Measurements from ENCODE around the gene FOXR1. TPM values are rescaled to one million over a fixed set of nuclear protein-coding genes. Genes with fewer than 3 reads are reported as not detected.
A peak's percentile ranks its signal among the peaks of the same experiment; 100 is the strongest.

Gene FOXR1
- total RNA-seq, 2 experiments from 2014 or later = not detected

DNA sequence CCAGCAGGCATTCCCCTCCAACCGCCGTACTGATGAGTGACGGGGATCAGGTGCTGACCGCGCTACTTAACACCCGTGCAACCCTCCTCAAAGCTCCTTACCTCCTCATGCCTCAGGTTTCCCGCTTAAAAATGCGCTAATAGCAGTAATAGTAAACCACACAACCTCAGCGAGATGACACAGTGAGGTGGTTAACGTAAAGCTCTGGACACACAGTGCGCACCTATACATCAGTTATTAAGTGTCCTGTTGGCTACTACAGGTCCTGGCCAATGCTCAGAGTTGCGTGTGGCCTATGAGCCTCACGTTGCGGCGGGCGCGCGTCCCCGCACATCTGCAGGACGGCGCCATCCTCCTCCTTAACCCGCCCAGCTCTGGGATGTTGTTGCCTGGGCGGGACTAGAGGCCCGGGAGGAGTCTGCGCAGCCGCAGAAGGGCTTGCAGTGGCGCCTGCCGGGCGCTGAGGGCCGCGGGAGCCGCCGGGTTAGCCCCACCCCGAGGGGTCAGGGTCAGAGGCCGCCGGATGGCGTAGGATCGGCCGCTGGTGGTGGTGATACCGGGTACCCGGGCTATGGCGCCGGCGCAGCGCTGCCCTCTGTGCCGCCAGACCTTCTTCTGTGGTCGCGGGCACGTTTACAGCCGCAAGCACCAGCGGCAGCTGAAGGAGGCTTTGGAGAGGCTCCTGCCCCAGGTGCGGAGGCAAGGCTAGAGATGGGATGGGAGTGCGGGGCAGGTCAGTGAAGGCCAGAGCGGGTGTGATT, 26.2 kb downstream of the FOXR1 start, which contains the start of gene CENATAC:
Gene CENATAC (plus strand): TSS at position 512 of the 761 bp plus-strand sequence. CDS start 60 bp downstream, at position 572.
- Mint-ChIP-seq H3K27me3 (no peaks in the 10 kb centered on the region), H3K4me1 (peaks cover 32% of the 10 kb centered on the region), H3K27ac (peak within 1 kb of the TSS; percentile 98), H3K36me3 (ENCODE audit: low read depth) (peaks cover 43% of the 10 kb centered on the region), H3K9me3 (ENCODE audit: low read depth) (no peaks in the 10 kb centered on the region), H3K4me3 (peak within 1 kb of the TSS; percentile 88)
- peak; percentile 93 for ATAC-seq
- CTCF ChIA-PET = interaction anchor here (0.6 to 2.0 kb wide), 11 partner anchors 22 to 340 kb away, joined by 3 to 5 read pairs (median 4); partner anchors contain the start of gene HYOU1
- peak; percentile 98 for DNase-seq
- intact Hi-C loops (cut with DNase I, micrococcal nuclease) = loop anchor here (1.0 to 5.0 kb wide), 13 partner anchors 20 to 597 kb away; partner anchors contain the start of genes RPS25 (in 2 of the 2), SLC37A4 (in 2 of the 2), TRAPPC4 (in 2 of the 2) and ARCN1 (in 1 of the 2)
- POLR2A ChIA-PET = interaction anchor here (0.6 to 1.6 kb wide), 9 partner anchors 16 to 211 kb away, joined by 3 to 6 read pairs (median 4); partner anchors contain the start of genes CXCR5, DPAGT1, RPS25 and TRAPPC4

DNA sequence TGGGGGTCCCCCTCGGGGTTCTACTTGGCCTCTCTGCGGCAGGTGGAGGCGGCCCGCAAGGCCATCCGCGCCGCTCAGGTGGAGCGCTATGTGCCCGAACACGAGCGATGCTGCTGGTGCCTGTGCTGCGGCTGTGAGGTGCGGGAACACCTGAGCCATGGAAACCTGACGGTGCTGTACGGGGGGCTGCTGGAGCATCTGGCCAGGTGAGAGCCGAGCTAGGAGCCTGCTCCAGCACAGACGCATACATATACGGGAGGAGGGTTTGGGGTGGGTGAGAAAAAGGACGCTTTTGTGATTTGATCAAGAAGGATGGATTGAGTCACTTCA, 26.8 kb downstream of the FOXR1 start:
- ATAC-seq (peak; percentile 5), DNase-seq (no peak)
- no peaks in the 10 kb centered on the region for H3K27me3 Mint-ChIP-seq
- intact Hi-C loops (cut with DNase I, micrococcal nuclease) = loop anchor here (1.0 to 5.0 kb wide), 12 partner anchors 20 to 598 kb away; partner anchors contain the start of genes RPS25 (in 2 of the 2), SLC37A4 (in 2 of the 2), TRAPPC4 (in 2 of the 2) and ARCN1 (in 1 of the 2)
- POLR2A ChIA-PET = interaction anchor here (1.0 to 1.6 kb wide), 5 partner anchors 16 to 206 kb away, joined by 3 to 6 read pairs (median 5); partner anchors contain the start of genes DPAGT1, RPS25 and TRAPPC4
- peak overlapping the region; percentile 88 for H3K4me3 Mint-ChIP-seq
- CTCF ChIA-PET = interaction anchor here (0.7 to 1.7 kb wide), 4 partner anchors 97 to 397 kb away, joined by 3 to 4 read pairs (median 3); a partner anchor contains a TSS
- H3K9me3 Mint-ChIP-seq (ENCODE audit: low read depth) = no peaks in the 10 kb centered on the region
- H3K4me1 Mint-ChIP-seq = peaks cover 32% of the 10 kb centered on the region
- peak overlapping the region; percentile 98 for H3K27ac Mint-ChIP-seq
- H3K36me3 Mint-ChIP-seq (ENCODE audit: low read depth) = peaks cover 47% of the 10 kb centered on the region

DNA sequence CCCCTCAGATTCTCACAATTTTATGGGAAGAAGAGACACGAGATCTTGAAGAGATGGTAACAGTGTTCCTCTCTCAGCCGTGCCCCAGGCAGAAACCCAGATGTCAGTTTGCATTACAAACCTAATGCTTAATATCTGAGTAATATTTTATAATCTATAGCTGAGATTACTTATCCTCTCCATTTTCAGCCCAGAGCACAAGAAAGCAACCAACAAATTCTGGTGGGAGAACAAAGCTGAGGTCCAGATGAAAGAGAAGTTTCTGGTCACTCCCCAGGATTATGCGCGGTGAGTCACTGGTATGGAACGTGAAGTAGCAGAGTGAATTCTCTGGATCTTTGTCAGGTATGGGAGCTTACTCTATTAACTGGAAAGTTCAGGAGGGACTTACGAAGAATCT, 27.3 kb downstream of the FOXR1 start:
- ATAC-seq (no peak), DNase-seq (no peak)
- H3K27ac Mint-ChIP-seq = peak overlapping the region; percentile 98
- H3K9me3 Mint-ChIP-seq (ENCODE audit: low read depth) = no peaks in the 10 kb centered on the region
- ChIA-PET POLR2A (no interaction called here), CTCF (interaction anchor here (0.7 to 1.7 kb wide), 3 partner anchors 17 to 398 kb away, joined by 3 to 4 read pairs (median 4); no protein-coding TSS in a partner anchor)
- peaks cover 33% of the 10 kb centered on the region for H3K4me1 Mint-ChIP-seq
- H3K36me3 Mint-ChIP-seq (ENCODE audit: low read depth) = peaks cover 47% of the 10 kb centered on the region
- H3K27me3 Mint-ChIP-seq = no peaks in the 10 kb centered on the region
- H3K4me3 Mint-ChIP-seq = peak overlapping the region; percentile 88
- intact Hi-C loops (cut with DNase I, micrococcal nuclease) = loop anchor here (1.0 to 5.0 kb wide), 12 partner anchors 19 to 598 kb away; partner anchors contain the start of genes RPS25 (in 2 of the 2), SLC37A4 (in 2 of the 2), TRAPPC4 (in 2 of the 2) and ARCN1 (in 1 of the 2)

DNA sequence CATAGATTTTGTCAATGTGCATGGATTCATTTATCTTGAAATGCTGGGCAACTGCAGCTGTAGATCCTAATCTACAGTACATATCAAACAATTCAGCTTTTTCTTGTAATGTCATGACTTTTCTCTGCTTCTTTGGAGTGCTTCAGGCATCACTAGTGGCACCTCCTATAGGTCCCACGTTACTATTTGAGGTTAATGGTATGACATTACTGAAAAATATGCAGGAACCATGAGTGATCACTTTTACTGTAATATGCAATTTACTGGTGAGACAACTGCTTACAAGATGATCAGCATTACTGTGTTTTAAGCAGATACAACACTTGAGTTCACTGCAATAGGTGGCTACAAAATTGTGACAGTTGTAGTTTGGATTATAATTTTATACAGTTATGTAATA, 29.3 kb downstream of the FOXR1 start:
- H3K27ac Mint-ChIP-seq = no peak overlapping the region
- no peak overlapping the region for H3K4me3 Mint-ChIP-seq
- H3K36me3 Mint-ChIP-seq (ENCODE audit: low read depth) = peaks cover 54% of the 10 kb centered on the region
- ChIA-PET POLR2A (no interaction called here), CTCF (interaction anchor here (0.9 to 1.4 kb wide), 2 partner anchors 11 to 15 kb away, joined by 3 to 4 read pairs; no protein-coding TSS in a partner anchor)
- intact Hi-C loops (cut with DNase I, micrococcal nuclease) = no loop called here
- peaks cover 38% of the 10 kb centered on the region for H3K4me1 Mint-ChIP-seq
- ATAC-seq = no peak
- H3K9me3 Mint-ChIP-seq (ENCODE audit: low read depth) = no peaks in the 10 kb centered on the region
- H3K27me3 Mint-ChIP-seq = no peaks in the 10 kb centered on the region
- no peak for DNase-seq

DNA sequence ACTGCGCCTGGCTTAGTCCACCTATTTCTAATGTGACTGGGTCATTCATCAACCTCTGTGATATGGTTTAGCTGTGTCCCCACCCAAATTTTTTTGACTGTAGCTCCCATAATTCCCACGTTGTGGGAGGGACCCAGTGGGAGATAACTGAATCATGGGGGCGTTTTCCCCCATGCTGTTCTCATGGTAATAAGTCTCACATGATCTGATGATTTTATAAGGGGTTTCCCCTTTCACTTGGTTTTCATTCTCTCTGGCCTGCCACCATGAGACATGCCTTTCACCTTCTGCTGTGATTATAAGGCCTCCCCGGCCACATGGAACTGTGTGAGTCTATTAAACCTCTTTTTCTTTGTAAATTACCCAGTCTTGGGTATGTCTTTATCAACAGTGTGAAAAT, 35.1 kb downstream of the FOXR1 start:
- Mint-ChIP-seq H3K9me3 (ENCODE audit: low read depth) (no peaks in the 10 kb centered on the region), H3K27ac (peak overlapping the region; percentile 21), H3K4me1 (peaks cover 13% of the 10 kb centered on the region), H3K36me3 (ENCODE audit: low read depth) (peaks cover 40% of the 10 kb centered on the region), H3K27me3 (no peaks in the 10 kb centered on the region), H3K4me3 (no peak overlapping the region)
- intact Hi-C loops (cut with DNase I, micrococcal nuclease) = no loop called here
- ChIA-PET POLR2A (no interaction called here), CTCF (no interaction called here)
- DNase-seq = peak; percentile 21
- ATAC-seq = peak; percentile 75

DNA sequence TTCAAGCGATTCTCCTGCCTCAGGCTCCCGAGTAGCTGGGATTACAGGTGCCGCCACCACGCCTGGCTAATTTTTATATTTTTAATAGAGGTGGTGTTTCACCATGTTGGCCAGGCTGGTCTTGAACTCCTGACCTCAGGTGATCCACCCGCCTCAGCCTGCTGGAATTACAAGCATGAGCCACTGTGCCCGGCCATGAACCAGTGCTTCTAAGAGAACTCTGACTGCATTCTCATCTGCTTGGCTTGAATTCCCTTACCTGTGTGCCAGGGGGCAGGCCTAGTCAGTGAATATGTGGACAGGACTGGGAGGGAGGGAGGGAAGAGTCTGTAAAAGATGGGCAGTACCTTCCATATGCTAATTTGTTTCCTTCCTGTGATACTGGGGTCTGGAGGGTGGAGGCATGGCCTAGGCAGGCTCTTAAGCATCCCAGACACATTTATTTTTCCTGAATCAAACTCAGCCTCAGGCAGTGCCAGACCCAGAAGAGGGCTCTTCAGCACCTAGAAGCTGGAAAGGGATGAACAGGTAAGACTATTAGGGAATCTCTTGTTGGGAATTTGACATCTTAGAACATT, 40.0 kb downstream of the FOXR1 start:
- CTCF ChIA-PET = interaction anchor here (0.6 to 0.8 kb wide), 2 partner anchors 11 to 104 kb away, joined by 3 to 4 read pairs; no protein-coding TSS in a partner anchor
- ATAC-seq (no peak), DNase-seq (no peak)
- H3K4me3 Mint-ChIP-seq = no peak overlapping the region
- peaks cover 58% of the 10 kb centered on the region for H3K36me3 Mint-ChIP-seq (ENCODE audit: low read depth)
- intact Hi-C loops (cut with DNase I, micrococcal nuclease) = no loop called here
- no peak overlapping the region for H3K27ac Mint-ChIP-seq
- POLR2A ChIA-PET = no interaction called here
- no peaks in the 10 kb centered on the region for H3K27me3 Mint-ChIP-seq
- H3K4me1 Mint-ChIP-seq = peaks cover 31% of the 10 kb centered on the region
- no peaks in the 10 kb centered on the region for H3K9me3 Mint-ChIP-seq (ENCODE audit: low read depth)

DNA sequence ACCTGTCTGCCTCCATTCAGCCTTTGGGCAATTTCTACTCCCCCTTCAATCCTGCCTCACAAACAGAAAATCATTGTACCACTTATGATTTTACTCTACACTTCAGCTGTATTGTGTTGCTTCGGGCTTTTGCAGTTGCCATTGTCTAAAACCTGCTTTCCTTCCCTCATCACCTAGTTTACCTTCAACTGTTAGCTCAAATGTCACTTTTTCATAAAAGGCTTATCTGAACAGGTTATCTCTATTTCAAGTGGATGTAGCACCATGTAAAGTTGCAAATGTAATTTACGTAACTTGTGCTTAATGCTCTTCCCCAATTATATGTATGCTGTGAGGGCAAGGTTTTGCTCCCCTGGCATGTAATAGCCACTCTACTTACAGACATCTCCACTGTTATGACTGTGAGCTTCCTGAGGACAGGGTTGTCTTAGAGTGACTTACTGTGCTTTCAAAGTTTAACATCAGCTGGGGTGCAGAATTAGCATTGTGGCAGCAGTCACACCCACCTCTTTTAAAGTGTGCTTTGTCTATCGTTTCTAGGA, 41.1 kb downstream of the FOXR1 start:
- ATAC-seq (no peak), DNase-seq (no peak)
- Mint-ChIP-seq H3K9me3 (ENCODE audit: low read depth) (no peaks in the 10 kb centered on the region), H3K36me3 (ENCODE audit: low read depth) (peaks cover 63% of the 10 kb centered on the region), H3K27me3 (no peaks in the 10 kb centered on the region), H3K4me3 (no peak overlapping the region), H3K27ac (peak overlapping the region; percentile 39), H3K4me1 (peaks cover 30% of the 10 kb centered on the region)
- POLR2A ChIA-PET = no interaction called here
- CTCF ChIA-PET = interaction anchor here (0.8 kb wide), 1 partner anchor 12 kb away, joined by 3 read pairs; no protein-coding TSS in a partner anchor
- intact Hi-C loops (cut with DNase I, micrococcal nuclease) = no loop called here

DNA sequence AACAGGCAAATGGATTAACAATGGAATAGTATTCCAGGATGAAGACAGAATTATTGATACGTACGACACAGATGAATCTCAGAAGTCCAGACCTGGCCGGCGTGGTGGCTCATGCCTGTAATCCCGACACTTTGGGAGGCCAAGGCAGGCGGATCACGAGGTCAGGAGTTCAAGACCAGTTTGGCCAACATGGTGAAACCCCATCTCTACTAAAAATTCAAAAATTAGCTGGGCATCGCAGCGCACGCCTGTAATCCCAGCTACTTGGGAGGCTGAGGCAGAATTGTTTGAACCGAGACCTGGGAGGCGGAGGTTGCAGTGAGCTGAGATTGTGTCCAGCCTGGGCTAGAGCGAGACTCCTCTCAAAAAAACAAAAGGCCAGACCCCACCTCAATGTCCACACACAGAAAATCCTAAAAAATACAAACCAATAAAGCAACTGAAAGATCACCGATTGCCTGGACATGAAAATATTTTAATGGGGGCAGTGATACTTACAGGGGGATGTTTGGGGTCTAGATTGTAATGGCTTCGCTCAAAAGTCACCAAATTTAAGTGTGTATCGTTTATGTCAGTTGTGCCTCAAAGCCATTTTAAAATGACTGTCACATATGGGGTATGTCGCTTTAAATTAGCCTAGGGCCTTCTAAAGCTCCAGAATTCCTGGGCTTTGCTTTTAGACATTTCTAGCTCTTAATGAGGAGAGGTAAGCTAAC, 42.8 kb downstream of the FOXR1 start:
- intact Hi-C loops (cut with DNase I, micrococcal nuclease) = no loop called here
- Mint-ChIP-seq H3K36me3 (ENCODE audit: low read depth) (peaks cover 71% of the 10 kb centered on the region), H3K4me3 (no peak overlapping the region), H3K27ac (peak overlapping the region; percentile 51), H3K4me1 (peaks cover 30% of the 10 kb centered on the region), H3K27me3 (no peaks in the 10 kb centered on the region), H3K9me3 (ENCODE audit: low read depth) (no peaks in the 10 kb centered on the region)
- no peak for ATAC-seq
- ChIA-PET POLR2A (interaction anchor here (0.6 to 1.3 kb wide), 4 partner anchors 10 to 694 kb away, joined by 3 to 4 read pairs (median 3); partner anchors contain the start of gene CENATAC), CTCF (interaction anchor here (0.5 to 1.3 kb wide), 2 partner anchors 18 to 816 kb away, joined by 3 read pairs; no protein-coding TSS in a partner anchor)
- no peak for DNase-seq

DNA sequence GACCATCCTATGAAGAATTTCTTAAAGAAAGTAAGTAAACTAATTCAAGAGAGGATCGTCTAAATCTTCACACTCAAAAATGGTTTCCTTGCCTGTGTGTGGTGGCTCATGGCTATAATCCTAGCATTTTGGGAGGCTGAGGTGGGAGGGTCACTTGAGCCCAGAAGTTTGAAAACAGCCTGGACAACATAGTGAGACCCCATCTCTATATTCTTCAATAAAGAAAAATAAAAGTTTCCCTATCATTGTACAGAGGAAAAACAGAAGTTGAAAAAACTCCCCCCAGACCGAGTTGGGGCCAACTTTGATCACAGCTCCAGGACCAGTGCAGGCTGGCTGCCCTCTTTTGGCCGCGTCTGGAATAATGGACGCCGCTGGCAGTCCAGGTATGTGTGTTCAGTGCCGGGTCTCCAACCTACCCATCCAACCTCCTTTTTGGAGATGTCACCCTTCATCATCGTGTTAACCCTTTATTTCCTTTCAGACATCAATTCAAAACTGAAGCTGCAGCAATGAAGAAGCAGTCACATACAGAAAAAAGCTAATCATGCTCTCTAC, 43.6 kb downstream of the FOXR1 start:
- Mint-ChIP-seq H3K36me3 (ENCODE audit: low read depth) (peaks cover 77% of the 10 kb centered on the region), H3K9me3 (ENCODE audit: low read depth) (no peaks in the 10 kb centered on the region), H3K27me3 (no peaks in the 10 kb centered on the region), H3K4me3 (peak overlapping the region; percentile 99), H3K27ac (peak overlapping the region; percentile 99), H3K4me1 (peaks cover 36% of the 10 kb centered on the region)
- CTCF ChIA-PET = interaction anchor here (0.7 to 1.3 kb wide), 4 partner anchors 15 to 325 kb away, joined by 3 to 5 read pairs (median 4); no protein-coding TSS in a partner anchor
- intact Hi-C loops (cut with DNase I, micrococcal nuclease) = loop anchor here in 1 of 2 experiments (5.0 kb wide), 1 partner anchor 88 kb away; the partner anchor contains the start of gene BCL9L
- POLR2A ChIA-PET = interaction anchor here (0.6 to 1.5 kb wide), 2 partner anchors 18 to 205 kb away, joined by 3 to 6 read pairs; partner anchors contain the start of gene CENATAC
- DNase-seq (no peak), ATAC-seq (no peak)

Data from activated CD4-positive, alpha-beta T cell treated with anti-CD3 and anti-CD28 coated beads for 36 hours (primary cell).